Right lobe of liver (tissue), 6 donors: ENCODE results near the gene ZNF627. TPM values are rescaled to one million over a fixed set of nuclear protein-coding genes. Genes with fewer than 3 reads are reported as not detected.

ENCODE experiments used
- ATAC-seq, 4 donors: fragments of 200-7000 bp; cut with Tn5 transposase; one replicate each; pipeline ENCODE4 v1.9.1; 2020; ENCODE audit warnings: mild to moderate bottlenecking in 4 of 4, moderate library complexity in 4 of 4
- DNase-seq, 3 donors: peaks; one replicate each; pipeline ENCODE4 v3.0.0-alpha.2; 2020
- H3K27ac ChIP-seq, 3 donors: fragments of 200-600 bp; one replicate each; pipeline ENCODE4 v1.8.0; 2022
- H3K27me3 ChIP-seq, 2 donors: fragments of 200-600 bp; one replicate each; pipeline ENCODE4 v1.8.0; 2022
- H3K36me3 ChIP-seq, 4 donors: fragments of 200-600 bp; sonication (generic) in 1 of 4; one replicate each; pipeline versions ENCODE4 v1.5.1 to v1.8.0; 2017 to 2022; ENCODE audit warnings: control low read depth in 1 of 4
- H3K4me1 ChIP-seq, 4 donors: fragments of 200-600 bp; sonication (generic) in 1 of 4; one replicate each; pipeline versions ENCODE4 v1.5.1 to v1.8.0; 2017 to 2022; ENCODE audit warnings: control low read depth in 1 of 4
- H3K4me3 ChIP-seq, 3 donors: fragments of 200-600 bp; one replicate each; pipeline ENCODE4 v1.8.0; 2022
- H3K9me3 ChIP-seq, 4 donors: fragments of 200-600 bp; sonication (generic) in 1 of 4; one replicate each; pipeline versions ENCODE4 v1.5.1 to v1.8.0; 2017 to 2022; ENCODE audit warnings: control low read depth in 1 of 4
- POLR2A ChIP-seq: fragments of 450-650 bp; IDR thresholded peaks from one replicate; pipeline ENCODE4 v1.6.1; 2017; ENCODE audit warnings: antibody characterized with exemption, mild to moderate bottlenecking
- WGBS: methylation state at CpG from one replicate; pipeline ENCODE4 v1.1.6; 2018; ENCODE audit warnings: low coverage, low lambda C conversion rate; ENCODE audit not compliant: insufficient coverage; ENCODE audit errors: missing lambda C conversion rate; 5-methylcytosine and 5-hydroxymethylcytosine counted together
- intact Hi-C, 2 donors: fragments of 100-400 bp; cut with DNase I; formaldehyde crosslinking; loops; one replicate each; pipeline versions ENCODE4 v1.11.2 to v1.14.1; 2022
- total RNA-seq, 6 experiments: library from RNA; depleted of rRNA in 2 of 6; stranded (reverse); fragments of >200 nt in 2 of 6; fragmentation: NEBNext Ultra II Directional in 3 of 6; extraction: Animal tissue kit (Norgen Biotek cat#: 25700) in 3 of 6; gene quantifications; one replicate each; pipeline versions ENCODE4 v1.1.0 to v1.2.4, GENCODE V29; 2016 to 2023
- TF ChIP-seq, protein P1 (sequence below), 4 donors: fragments of 200-600 bp in 3 of 4; fragments of 450-650 bp in 1 of 4; IDR thresholded peaks; one replicate each; pipeline versions ENCODE4 v1.5.1 to v1.8.0; 2016 to 2022; ENCODE audit warnings: antibody characterized with exemption in 4 of 4, mild to moderate bottlenecking in 2 of 4
- donor health status: DM: no; HTN: yes; CAD: no.
- donor health status: DM: no; HTN: no; CAD: no.
- donor health status: DM: no; HTN: no; CAD: no.
- donor health status: DM: no; HTN: yes; CAD: no.
- donor health status: DM: no; HTN: yes; CAD: no.

The ZNF627 gene
- total RNA-seq, 6 experiments from 2014 or later: 2.7 to 5.4 (median 4.6) TPM

DNA sequence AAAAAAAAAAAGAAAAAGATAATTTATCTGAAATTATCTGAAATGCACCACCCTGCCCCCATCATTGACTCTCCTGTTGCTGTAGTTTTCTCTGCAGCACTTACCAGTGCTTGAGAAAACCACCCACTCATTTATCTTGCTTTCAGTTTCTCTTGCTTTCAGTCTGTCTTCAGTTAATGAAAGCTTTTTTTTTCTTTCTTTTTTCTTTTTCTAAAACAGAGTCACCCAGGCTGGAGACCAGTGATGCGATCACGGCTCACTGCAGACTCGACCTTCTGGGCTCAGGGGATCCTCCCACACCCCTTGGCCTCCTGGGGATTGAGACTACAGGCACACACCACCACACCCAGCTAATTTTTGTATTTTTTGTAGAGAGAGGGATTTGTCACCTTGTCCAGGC, 15.5 kb upstream of the ZNF627 start:
- WGBS: 45% methylated on average over 3 of the region's 3 CpGs
- intact Hi-C loops: no loop called here
- Histone ChIP-seq H3K9me3 (no peaks in the 10 kb centered on the region), H3K27me3 (no peaks in the 10 kb centered on the region), H3K27ac (peak overlapping the region in 2 of 3 donors; percentile 4 to 6), H3K4me1 (peaks cover 0 to 5% (median 0%) of the 10 kb centered on the region in 4 donors), H3K4me3 (no peak overlapping the region), H3K36me3 (no peaks in the 10 kb centered on the region)
- DNase-seq (no peak), ATAC-seq (peak in 2 of 4 donors; percentile 13 to 17)
- no peak for TF ChIP-seq POLR2A
- TF ChIP-seq, protein P1, sequence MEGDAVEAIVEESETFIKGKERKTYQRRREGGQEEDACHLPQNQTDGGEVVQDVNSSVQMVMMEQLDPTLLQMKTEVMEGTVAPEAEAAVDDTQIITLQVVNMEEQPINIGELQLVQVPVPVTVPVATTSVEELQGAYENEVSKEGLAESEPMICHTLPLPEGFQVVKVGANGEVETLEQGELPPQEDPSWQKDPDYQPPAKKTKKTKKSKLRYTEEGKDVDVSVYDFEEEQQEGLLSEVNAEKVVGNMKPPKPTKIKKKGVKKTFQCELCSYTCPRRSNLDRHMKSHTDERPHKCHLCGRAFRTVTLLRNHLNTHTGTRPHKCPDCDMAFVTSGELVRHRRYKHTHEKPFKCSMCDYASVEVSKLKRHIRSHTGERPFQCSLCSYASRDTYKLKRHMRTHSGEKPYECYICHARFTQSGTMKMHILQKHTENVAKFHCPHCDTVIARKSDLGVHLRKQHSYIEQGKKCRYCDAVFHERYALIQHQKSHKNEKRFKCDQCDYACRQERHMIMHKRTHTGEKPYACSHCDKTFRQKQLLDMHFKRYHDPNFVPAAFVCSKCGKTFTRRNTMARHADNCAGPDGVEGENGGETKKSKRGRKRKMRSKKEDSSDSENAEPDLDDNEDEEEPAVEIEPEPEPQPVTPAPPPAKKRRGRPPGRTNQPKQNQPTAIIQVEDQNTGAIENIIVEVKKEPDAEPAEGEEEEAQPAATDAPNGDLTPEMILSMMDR (IDR thresholded peaks at IDR 0.05): no peak

DNA sequence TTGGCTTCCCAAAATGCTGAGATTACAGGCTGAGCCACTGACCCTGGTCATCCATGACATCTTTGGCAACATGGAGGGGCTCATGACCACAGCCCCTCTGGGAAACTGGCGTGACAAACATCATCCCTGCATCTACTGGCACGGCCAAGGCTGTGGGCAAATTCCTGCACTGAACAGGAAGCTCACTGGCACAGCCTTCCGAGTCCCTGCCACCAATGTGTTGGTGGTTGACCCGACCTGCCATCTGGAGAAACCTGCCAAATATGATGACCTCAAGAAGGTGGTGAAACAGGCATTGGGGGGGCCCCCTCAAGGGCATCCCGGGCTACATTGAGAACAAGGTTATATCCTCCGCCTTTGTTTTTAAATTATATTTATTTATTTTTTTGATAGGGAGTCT, 11.0 kb upstream of the ZNF627 start:
- no peak for ATAC-seq
- 71% methylated on average over 2 of the region's 6 CpGs for WGBS
- intact Hi-C loops: no loop called here
- Histone ChIP-seq H3K4me3 (no peak overlapping the region), H3K36me3 (no peaks in the 10 kb centered on the region), H3K4me1 (peaks cover 0 to 5% (median 0%) of the 10 kb centered on the region in 4 donors), H3K27ac (no peak overlapping the region), H3K9me3 (no peaks in the 10 kb centered on the region), H3K27me3 (no peaks in the 10 kb centered on the region)
- TF ChIP-seq, protein P1 (IDR thresholded peaks at IDR 0.05): no peak
- TF ChIP-seq POLR2A: no peak
- no peak for DNase-seq

DNA sequence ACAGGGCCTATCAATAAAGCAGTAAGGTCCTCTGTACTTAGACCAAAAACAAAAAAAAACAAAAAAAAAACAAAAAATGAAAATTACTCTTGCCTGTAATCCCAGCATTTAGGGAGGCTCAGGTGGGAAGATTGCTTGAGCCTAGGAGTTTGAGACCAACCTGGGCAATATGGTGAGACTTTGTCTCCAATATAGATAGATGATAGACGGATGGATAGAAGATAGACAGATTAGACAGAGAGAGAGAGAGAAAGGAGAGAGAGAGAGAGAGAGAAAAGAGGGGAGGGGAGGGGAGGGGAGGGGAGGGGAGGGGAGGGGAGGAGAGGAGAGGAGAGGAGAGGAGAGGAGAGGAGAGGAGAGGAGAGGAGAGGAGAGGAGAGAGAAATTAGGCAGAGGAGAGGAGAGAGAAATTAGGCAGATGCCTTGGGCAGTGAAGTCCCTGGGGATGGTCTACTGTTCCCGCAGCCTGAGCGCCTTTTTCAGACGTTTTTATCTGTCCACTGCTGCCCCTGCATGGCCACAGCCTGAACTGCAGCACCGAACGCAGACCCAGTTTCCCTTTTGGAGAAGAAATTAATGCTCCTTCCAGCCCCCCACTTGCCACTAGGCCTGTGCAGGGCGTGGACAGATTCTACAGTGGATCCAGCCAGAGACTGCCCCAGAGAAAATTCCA, 9.8 kb upstream of the ZNF627 start:
- WGBS: 1% methylated on average over 7 of the region's 7 CpGs
- H3K27ac ChIP-seq: no peak overlapping the region
- H3K36me3 ChIP-seq: no peaks in the 10 kb centered on the region
- no peaks in the 10 kb centered on the region for H3K9me3 ChIP-seq
- peaks cover 0 to 5% (median 0%) of the 10 kb centered on the region in 4 donors for H3K4me1 ChIP-seq
- ATAC-seq (peak; percentile 95 to 97 (median 96)), DNase-seq (peak; percentile 67 to 73 (median 69))
- H3K4me3 ChIP-seq: no peak overlapping the region
- TF ChIP-seq, protein P1 (IDR thresholded peaks at IDR 0.05): peak; percentile 73 to 87 (median 84)
- TF ChIP-seq POLR2A: no peak
- no peaks in the 10 kb centered on the region for H3K27me3 ChIP-seq
- intact Hi-C loops: no loop called here

DNA sequence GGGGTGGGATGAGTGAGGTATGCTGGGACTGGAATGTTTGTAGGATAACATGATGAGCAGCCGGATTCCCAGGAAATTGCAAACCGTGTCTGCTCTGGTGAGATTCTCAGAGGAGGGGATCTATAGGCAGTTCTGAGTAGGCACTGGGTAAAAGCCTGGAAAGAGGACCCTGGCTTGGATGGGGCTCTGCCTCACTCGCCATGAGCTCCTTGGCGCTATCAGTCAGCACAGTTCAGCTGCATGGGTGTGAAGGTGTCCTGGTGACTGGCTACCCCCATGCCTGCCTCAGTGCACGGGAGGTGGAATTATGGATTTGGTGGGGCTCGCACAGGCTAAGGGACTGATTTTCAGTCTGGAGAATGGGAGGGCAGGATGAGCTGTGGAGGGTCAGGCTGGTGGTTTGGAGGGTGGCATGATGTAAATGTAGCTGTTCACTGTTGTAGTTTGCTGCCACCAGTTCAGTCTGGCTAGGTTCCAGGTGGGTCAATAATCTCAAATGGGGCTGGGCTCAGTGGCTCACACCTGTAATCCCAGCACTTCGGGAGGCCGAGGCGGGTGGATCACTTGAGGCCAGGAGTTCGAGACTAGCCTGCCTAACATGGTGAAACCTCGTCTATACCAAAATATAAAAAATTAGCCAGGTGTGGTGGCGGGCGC, 9.2 kb upstream of the ZNF627 start:
- WGBS: 40% methylated on average over 12 of the region's 13 CpGs
- Histone ChIP-seq H3K4me1 (peaks cover 0 to 5% (median 0%) of the 10 kb centered on the region in 4 donors), H3K4me3 (no peak overlapping the region), H3K27ac (no peak overlapping the region), H3K27me3 (no peaks in the 10 kb centered on the region), H3K36me3 (no peaks in the 10 kb centered on the region), H3K9me3 (no peaks in the 10 kb centered on the region)
- DNase-seq: no peak
- ATAC-seq: peak; percentile 22 to 47 (median 42)
- TF ChIP-seq POLR2A: no peak
- TF ChIP-seq, protein P1 (IDR thresholded peaks at IDR 0.05): peak in 1 of 4 donors; percentile 5
- intact Hi-C loops: no loop called here
